Measurements from ENCODE around the gene PRR30. TPM values are rescaled to one million over a fixed set of nuclear protein-coding genes. Genes with fewer than 3 reads are reported as not detected.

The PRR30 gene
- not detected in 2 replicates for total RNA-seq
- not detected in 2 replicates for polyA plus RNA-seq
- not detected in 2 replicates for polyA plus RNA-seq (2011; cell fraction: cytosol; rRNA removed)
- polyA plus RNA-seq (2011; cell fraction: nucleus; rRNA removed): not detected in 2 replicates
- not detected in 2 replicates for polyA plus RNA-seq (2012)
- polyA minus RNA-seq: not detected in 2 replicates
- not detected for polyA minus RNA-seq (2011; cell fraction: cytosol; rRNA and poly(A)+ RNA removed)
- not detected in 2 replicates for polyA minus RNA-seq (2011; cell fraction: nucleus; rRNA and poly(A)+ RNA removed)
- not detected for Bru-seq, nascent RNA
- BruChase-seq, experiment 1, labeled RNA remaining after a 6-hour chase: not detected
- not detected for BruChase-seq, experiment 2, labeled RNA remaining after a 2-hour chase
- long read RNA-seq: 0 reads

DNA sequence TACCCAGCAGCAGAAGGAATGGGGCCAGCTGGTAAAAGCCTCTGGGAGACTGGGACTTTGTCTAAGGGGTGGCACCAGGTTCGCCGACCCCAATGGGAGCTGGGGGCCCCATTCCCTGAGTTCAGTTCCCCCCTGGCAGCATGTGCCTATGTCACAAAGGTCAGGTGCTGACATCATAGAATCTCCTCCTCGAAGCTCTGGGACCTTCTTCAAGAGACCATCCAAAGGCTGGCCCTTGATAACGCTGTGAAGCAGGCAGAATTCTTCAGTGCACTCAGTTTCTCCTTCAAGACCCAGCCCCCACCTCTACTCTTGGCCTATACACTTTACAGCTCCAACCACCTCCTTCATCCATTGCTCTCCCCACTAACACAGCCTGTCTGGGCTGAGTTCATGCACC lies at the start of gene PRR30:
PRR30 (minus strand) TSS at position 101 of the 400 bp plus-strand sequence. CDS start 1,081 bp downstream, outside the sequence.
- POLR2A ChIA-PET: no interaction called here
- no peak within 1 kb of the TSS for H3K4me3 ChIP-seq (replicated peaks in 1 of 3; ENCODE audit: insufficient read depth in 1 of 3, low read depth in 1 of 3, low read length in 3 of 3)
- H3K79me2 ChIP-seq (ENCODE audit: control insufficient read depth, insufficient read depth, low read length): peaks cover under 1% of the 10 kb centered on the region
- no peaks in the 10 kb centered on the region for H3K9me1 ChIP-seq (replicated peaks; ENCODE audit: control insufficient read depth, extremely low read depth, insufficient read depth, low read length)
- intact Hi-C loops (cut with micrococcal nuclease): no loop called here
- no peak within 1 kb of the TSS for H3K9ac ChIP-seq (replicated peaks; ENCODE audit: extremely low read depth, insufficient read depth, low read length)
- no peak for DNase-seq (ENCODE audit: low read depth, low spot score)
- CTCF ChIA-PET: no interaction called here
- H3K27ac ChIP-seq (ENCODE audit: insufficient read depth, low read depth, low read length): no peak within 1 kb of the TSS
- peaks cover 3 to 14% of the 10 kb centered on the region in 2 experiments for H3K27me3 ChIP-seq (ENCODE audit: control insufficient read depth in 2 of 2, insufficient read depth in 2 of 2, low read length in 2 of 2)
- no peak for FAIRE-seq
- no peaks in the 10 kb centered on the region for H4K20me1 ChIP-seq (replicated peaks; ENCODE audit: control insufficient read depth, extremely low read depth, insufficient read depth, low read length)
- H3K4me2 ChIP-seq (ENCODE audit: insufficient read depth, low read length): no peak within 1 kb of the TSS
- dilution Hi-C loops (cut with MboI; ENCODE audit: extremely low pct_ligation_motif_present, low sequenced_read_pairs): no loop called here
- no peak within 1 kb of the TSS for H2AFZ ChIP-seq (ENCODE audit: low read depth, low read length)
- no peaks in the 10 kb centered on the region for H3K9me3 ChIP-seq (replicated peaks; ENCODE audit: control insufficient read depth, insufficient read depth, low read length)
- TF ChIP-seq POLR2AphosphoS5 (IDR thresholded peaks at IDR 0.05; ENCODE audit: insufficient read depth, low read depth, low read length): no peak
- no peak for TF ChIP-seq EZH2 (IDR thresholded peaks at IDR 0.05; ENCODE audit: borderline replicate concordance, low read depth, low read length, severe bottlenecking)
- TF ChIP-seq, protein P1, sequence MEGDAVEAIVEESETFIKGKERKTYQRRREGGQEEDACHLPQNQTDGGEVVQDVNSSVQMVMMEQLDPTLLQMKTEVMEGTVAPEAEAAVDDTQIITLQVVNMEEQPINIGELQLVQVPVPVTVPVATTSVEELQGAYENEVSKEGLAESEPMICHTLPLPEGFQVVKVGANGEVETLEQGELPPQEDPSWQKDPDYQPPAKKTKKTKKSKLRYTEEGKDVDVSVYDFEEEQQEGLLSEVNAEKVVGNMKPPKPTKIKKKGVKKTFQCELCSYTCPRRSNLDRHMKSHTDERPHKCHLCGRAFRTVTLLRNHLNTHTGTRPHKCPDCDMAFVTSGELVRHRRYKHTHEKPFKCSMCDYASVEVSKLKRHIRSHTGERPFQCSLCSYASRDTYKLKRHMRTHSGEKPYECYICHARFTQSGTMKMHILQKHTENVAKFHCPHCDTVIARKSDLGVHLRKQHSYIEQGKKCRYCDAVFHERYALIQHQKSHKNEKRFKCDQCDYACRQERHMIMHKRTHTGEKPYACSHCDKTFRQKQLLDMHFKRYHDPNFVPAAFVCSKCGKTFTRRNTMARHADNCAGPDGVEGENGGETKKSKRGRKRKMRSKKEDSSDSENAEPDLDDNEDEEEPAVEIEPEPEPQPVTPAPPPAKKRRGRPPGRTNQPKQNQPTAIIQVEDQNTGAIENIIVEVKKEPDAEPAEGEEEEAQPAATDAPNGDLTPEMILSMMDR (IDR thresholded peaks at IDR 0.05; ENCODE audit: extremely low read depth in 1 of 2, insufficient read depth in 1 of 2, low read depth in 1 of 2, low read length in 2 of 2): no peak
- TF ChIP-seq FOS (IDR thresholded peaks at IDR 0.05; ENCODE audit: borderline replicate concordance, insufficient read depth, low read length): no peak
- TF ChIP-seq MYC (IDR thresholded peaks at IDR 0.05; ENCODE audit: low read depth, low read length): no peak
- TF ChIP-seq GATA2 (IDR thresholded peaks at IDR 0.05; ENCODE audit: insufficient read depth, insufficient read length, low read depth, low read length): no peak
- TF ChIP-seq, protein P2, sequence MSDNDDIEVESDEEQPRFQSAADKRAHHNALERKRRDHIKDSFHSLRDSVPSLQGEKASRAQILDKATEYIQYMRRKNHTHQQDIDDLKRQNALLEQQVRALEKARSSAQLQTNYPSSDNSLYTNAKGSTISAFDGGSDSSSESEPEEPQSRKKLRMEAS (IDR thresholded peaks at IDR 0.05; ENCODE audit: insufficient read depth, insufficient read length): no peak
- no peak for TF ChIP-seq POLR2A (IDR thresholded peaks at IDR 0.05; ENCODE audit: low read depth, low read length)
- no peak for TF ChIP-seq JUN (IDR thresholded peaks at IDR 0.05; ENCODE audit: borderline replicate concordance, insufficient read depth, insufficient read length, low read depth)
- BruUV-seq (replicated peaks): no TSS peak
- H3K4me1 ChIP-seq (ENCODE audit: control insufficient read depth, extremely low read depth, insufficient read depth, low read length): no peaks in the 10 kb centered on the region
- H3K36me3 ChIP-seq (ENCODE audit: control insufficient read depth in 2 of 2, extremely low read depth in 1 of 2, insufficient read depth in 2 of 2, low read length in 2 of 2): no peaks in the 10 kb centered on the region

All from endothelial cell of umbilical vein (primary cell).